Spleen (tissue), 7 donors: ENCODE measurements around the gene COL5A1.

ENCODE experiments used
- POLR2A ChIP-seq, 3 donors: fragments of 450-650 bp; IDR thresholded peaks; one replicate each; pipeline ENCODE4 v1.5.1; 2017; ENCODE audit warnings: antibody characterized with exemption in 3 of 3, mild to moderate bottlenecking in 1 of 3
- TF ChIP-seq, protein P1 (sequence below), 11 experiments: fragments of 200-600 bp in 7 of 11; fragments of 450-650 bp in 4 of 11; sonication (generic) in 4 of 11; IDR thresholded peaks in 8 of 11; conservative IDR thresholded peaks in 3 of 11; 1 replicate in 7 of 11; 2 replicates in 4 of 11; pipeline versions ENCODE4 v1.4.0 to v1.8.0; 2016 to 2021; ENCODE audit warnings: antibody characterized with exemption in 11 of 11, inconsistent platforms in 4 of 11, mild to moderate bottlenecking in 1 of 11
- donor health status: DM: no; HTN: no; CAD: no; lungs with moderate emphysema.
- donor health status: DM: no; HTN: no; CAD: no.
- donor health status: DM: no; HTN: no; CAD: no.

DNA sequence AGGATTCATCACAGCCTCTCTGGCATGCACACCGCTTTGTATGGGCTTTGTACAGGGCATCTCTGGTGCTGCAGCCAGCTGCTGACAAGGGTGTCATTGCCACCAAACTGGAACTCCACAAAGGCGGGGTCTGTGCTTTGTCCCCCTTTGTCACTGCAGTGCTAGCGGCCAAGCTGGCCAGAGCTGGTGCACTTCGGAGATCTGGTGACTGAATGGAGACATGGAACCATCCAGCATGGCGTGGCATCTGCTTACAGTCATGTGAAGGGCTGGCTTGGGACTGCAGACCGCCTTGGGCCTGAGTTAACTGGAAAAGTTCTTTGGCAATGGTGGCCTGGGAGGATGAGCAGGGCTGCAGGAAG, 18.7 kb upstream of the COL5A1 start:
- TF ChIP-seq POLR2A (IDR thresholded peaks at IDR 0.05): no peak
- TF ChIP-seq, protein P1, sequence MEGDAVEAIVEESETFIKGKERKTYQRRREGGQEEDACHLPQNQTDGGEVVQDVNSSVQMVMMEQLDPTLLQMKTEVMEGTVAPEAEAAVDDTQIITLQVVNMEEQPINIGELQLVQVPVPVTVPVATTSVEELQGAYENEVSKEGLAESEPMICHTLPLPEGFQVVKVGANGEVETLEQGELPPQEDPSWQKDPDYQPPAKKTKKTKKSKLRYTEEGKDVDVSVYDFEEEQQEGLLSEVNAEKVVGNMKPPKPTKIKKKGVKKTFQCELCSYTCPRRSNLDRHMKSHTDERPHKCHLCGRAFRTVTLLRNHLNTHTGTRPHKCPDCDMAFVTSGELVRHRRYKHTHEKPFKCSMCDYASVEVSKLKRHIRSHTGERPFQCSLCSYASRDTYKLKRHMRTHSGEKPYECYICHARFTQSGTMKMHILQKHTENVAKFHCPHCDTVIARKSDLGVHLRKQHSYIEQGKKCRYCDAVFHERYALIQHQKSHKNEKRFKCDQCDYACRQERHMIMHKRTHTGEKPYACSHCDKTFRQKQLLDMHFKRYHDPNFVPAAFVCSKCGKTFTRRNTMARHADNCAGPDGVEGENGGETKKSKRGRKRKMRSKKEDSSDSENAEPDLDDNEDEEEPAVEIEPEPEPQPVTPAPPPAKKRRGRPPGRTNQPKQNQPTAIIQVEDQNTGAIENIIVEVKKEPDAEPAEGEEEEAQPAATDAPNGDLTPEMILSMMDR (IDR thresholded peaks at IDR 0.05 in 8 of 11, conservative IDR thresholded peaks at IDR 0.05 in 3 of 11): no peak
